ENCODE data around the gene ADAMTS17.

DNA sequence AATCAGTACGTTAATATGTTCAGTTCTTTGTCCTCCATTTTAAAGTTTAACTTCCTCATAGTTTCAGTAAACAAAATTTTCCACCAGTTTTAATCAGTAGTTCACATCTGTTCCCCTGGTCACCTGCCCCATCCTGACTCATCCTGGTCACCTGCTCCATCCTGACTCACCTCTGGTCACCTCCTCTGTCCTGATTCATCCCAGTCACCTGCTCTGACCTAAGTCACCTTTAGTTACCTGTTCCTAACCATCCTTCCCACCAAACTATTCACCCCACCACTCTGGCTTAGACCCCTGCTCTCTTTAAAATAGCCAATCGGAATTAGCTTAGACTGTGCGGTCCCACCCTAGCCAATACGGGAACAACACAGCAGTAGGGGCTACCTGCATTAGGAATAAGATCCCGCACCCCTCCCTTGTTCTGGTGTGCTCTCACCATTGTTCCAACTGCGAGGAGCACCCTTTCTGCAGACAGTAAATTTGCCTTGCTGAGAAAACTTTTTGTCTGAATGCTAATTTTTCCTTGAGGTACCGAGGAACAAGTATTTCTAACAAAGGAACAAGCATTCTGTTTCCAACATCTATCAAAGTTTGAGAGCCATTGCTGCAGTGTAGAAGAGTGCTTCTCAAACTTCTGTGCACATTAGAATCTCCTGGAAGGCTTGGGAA, 169.3 kb downstream of the ADAMTS17 start:
- TF ChIP-seq, protein P1, sequence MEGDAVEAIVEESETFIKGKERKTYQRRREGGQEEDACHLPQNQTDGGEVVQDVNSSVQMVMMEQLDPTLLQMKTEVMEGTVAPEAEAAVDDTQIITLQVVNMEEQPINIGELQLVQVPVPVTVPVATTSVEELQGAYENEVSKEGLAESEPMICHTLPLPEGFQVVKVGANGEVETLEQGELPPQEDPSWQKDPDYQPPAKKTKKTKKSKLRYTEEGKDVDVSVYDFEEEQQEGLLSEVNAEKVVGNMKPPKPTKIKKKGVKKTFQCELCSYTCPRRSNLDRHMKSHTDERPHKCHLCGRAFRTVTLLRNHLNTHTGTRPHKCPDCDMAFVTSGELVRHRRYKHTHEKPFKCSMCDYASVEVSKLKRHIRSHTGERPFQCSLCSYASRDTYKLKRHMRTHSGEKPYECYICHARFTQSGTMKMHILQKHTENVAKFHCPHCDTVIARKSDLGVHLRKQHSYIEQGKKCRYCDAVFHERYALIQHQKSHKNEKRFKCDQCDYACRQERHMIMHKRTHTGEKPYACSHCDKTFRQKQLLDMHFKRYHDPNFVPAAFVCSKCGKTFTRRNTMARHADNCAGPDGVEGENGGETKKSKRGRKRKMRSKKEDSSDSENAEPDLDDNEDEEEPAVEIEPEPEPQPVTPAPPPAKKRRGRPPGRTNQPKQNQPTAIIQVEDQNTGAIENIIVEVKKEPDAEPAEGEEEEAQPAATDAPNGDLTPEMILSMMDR (IDR thresholded peaks at IDR 0.05) = no peak
- no peak for TF ChIP-seq EZH2phosphoT487 (IDR thresholded peaks at IDR 0.05)

Data from neural progenitor cell (in vitro differentiated cells).